GM12892 (cell line): ENCODE results near the gene CMIP.

ENCODE experiments used
- POLR2A ChIP-seq: IDR thresholded peaks from 2 replicates; pipeline ENCODE4 v1.6.1; 2011; ENCODE audit warnings: low read depth, low read length, control low read depth
- POLR2AphosphoS5 ChIP-seq: IDR thresholded peaks from 2 replicates; pipeline ENCODE4 v1.6.1; 2011; ENCODE audit warnings: low read depth, low read length, control low read depth

GRCh38 chr16:81639348-81639747 is 194.7 kb downstream of the CMIP start:
- TF ChIP-seq POLR2A (no peak), POLR2AphosphoS5 (no peak)
